ENCODE results near the gene SNAI3. TPM values are rescaled to one million over a fixed set of nuclear protein-coding genes. Genes with fewer than 3 reads are reported as not detected.
"Not testable (repeated sequence)": the region's sequence is repeated elsewhere in the genome, so short reads cannot be mapped to it uniquely, and the experiment has no call there.

Gene SNAI3
- total RNA-seq, 4 donors from 2014 or later: 0.14 to 0.43 TPM; not detected in 2

DNA sequence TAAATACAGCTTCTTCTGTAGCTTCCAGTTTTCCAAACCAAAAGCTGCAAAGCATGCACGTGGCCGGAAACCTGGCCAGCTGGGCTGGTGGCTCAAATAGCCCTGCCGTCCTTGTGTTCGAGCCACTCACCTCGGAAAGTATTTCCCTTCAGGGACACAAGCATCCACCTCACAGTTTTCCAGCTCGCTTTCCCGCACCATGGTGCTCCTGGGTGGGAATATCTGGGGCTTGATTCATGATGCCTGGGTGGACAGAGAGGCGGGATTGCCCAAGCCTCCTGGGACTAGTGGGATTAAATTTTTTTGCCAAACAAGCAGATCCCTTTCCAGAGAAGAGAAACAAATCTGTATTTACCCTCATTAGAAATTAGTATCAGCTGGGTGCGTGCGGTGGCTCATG, 16.3 kb downstream of the SNAI3 start:
- no peak for TF ChIP-seq POLR2A (IDR thresholded peaks at IDR 0.05)
- TF ChIP-seq, protein P1, sequence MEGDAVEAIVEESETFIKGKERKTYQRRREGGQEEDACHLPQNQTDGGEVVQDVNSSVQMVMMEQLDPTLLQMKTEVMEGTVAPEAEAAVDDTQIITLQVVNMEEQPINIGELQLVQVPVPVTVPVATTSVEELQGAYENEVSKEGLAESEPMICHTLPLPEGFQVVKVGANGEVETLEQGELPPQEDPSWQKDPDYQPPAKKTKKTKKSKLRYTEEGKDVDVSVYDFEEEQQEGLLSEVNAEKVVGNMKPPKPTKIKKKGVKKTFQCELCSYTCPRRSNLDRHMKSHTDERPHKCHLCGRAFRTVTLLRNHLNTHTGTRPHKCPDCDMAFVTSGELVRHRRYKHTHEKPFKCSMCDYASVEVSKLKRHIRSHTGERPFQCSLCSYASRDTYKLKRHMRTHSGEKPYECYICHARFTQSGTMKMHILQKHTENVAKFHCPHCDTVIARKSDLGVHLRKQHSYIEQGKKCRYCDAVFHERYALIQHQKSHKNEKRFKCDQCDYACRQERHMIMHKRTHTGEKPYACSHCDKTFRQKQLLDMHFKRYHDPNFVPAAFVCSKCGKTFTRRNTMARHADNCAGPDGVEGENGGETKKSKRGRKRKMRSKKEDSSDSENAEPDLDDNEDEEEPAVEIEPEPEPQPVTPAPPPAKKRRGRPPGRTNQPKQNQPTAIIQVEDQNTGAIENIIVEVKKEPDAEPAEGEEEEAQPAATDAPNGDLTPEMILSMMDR (IDR thresholded peaks at IDR 0.05): no peak
- intact Hi-C loops (cut with DNase I; ENCODE audit: low total_unique reads): no loop called here
- DNase-seq: no peak
- H3K9me3 ChIP-seq: no peaks in the 10 kb centered on the region
- no peaks in the 10 kb centered on the region for H3K4me1 ChIP-seq
- no peaks in the 10 kb centered on the region for H3K36me3 ChIP-seq
- H3K27ac ChIP-seq: no peak overlapping the region
- H3K27me3 ChIP-seq: no peaks in the 10 kb centered on the region
- no peak overlapping the region for H3K4me3 ChIP-seq

DNA sequence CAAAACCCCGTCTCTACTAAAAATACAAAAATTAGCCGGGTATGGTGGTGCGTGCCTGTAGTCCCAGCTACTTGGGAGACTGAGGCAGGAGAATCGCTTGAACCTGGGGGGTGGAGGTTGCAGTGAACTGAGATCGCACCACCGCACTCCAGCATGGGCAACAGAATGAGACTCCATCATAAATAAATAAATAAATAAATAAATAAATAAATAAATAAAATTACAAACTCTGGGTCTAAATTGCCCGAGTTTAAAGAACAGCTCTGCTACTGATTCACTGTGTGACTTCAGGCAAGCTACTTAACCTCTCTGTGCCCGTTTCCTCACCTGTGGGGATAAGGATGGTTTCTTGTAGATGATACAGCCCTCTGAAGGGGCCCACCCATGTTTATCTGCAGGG, 16.8 kb downstream of the SNAI3 start:
- H3K4me3 ChIP-seq: not testable (repeated sequence)

DNA sequence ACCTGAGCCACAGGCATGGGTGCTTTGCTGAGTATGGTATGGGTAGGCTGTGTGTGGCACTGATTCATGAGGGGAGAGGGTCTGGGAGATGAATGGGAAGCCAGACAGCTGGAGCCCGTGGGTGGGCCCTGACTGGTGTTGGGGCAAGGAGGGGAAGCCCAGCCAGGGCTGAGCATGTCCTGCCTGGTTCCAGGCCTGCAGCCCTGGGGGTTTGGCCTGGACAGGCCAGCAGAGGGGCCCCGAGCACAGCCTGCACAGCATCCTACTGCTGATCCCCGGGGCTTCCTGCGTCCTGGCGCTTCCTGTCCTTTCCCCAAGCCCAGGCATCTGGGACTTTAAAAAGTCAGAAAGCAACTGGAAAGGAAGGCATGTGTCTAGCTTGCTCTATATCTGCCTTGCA, 18.8 kb downstream of the SNAI3 start:
- H3K27me3 ChIP-seq: no peaks in the 10 kb centered on the region
- no peak overlapping the region for H3K4me3 ChIP-seq
- no peaks in the 10 kb centered on the region for H3K9me3 ChIP-seq
- intact Hi-C loops (cut with DNase I; ENCODE audit: low total_unique reads): no loop called here
- no peak for DNase-seq
- no peaks in the 10 kb centered on the region for H3K4me1 ChIP-seq
- no peak for TF ChIP-seq POLR2A (IDR thresholded peaks at IDR 0.05)
- TF ChIP-seq, protein P1 (IDR thresholded peaks at IDR 0.05): no peak
- H3K36me3 ChIP-seq: no peaks in the 10 kb centered on the region
- no peak overlapping the region for H3K27ac ChIP-seq

More for the DNA sequence above, 16.8 kb downstream of the SNAI3 start:
- H3K27me3 ChIP-seq; H3K36me3 ChIP-seq; H3K27ac ChIP-seq; H3K9me3 ChIP-seq; DNase-seq; H3K4me1 ChIP-seq; intact Hi-C loops (cut with DNase I; ENCODE audit: low total_unique reads): not testable (repeated sequence)

DNA sequence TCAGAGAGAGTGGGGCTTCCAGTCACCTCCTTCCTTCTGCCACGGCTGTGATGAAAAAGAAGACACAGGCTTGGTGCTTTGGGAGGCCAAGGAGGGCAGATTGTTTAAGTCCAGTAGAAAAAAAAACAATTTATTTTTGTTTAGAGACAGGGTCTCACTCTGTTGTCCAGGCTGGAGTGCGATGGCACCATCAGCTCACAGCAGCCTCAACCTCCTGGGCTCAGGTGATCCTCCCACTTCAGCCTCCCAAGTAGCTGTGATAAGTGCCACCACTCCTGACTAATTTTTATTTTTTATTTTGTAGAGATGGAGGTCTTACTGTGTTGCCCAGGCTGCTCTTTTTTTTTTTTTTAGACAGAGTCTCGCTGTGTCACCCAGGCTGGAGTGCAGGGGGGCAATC, 20.7 kb downstream of the SNAI3 start:
- H3K36me3 ChIP-seq: no peaks in the 10 kb centered on the region
- no peaks in the 10 kb centered on the region for H3K27me3 ChIP-seq
- TF ChIP-seq, protein P1 (IDR thresholded peaks at IDR 0.05): no peak
- no peak for TF ChIP-seq POLR2A (IDR thresholded peaks at IDR 0.05)
- intact Hi-C loops (cut with DNase I; ENCODE audit: low total_unique reads): no loop called here
- no peak overlapping the region for H3K27ac ChIP-seq
- H3K4me1 ChIP-seq: peaks cover 0 to 4% of the 10 kb centered on the region in 2 donors
- no peak overlapping the region for H3K4me3 ChIP-seq
- DNase-seq: no peak
- H3K9me3 ChIP-seq: no peaks in the 10 kb centered on the region

DNA sequence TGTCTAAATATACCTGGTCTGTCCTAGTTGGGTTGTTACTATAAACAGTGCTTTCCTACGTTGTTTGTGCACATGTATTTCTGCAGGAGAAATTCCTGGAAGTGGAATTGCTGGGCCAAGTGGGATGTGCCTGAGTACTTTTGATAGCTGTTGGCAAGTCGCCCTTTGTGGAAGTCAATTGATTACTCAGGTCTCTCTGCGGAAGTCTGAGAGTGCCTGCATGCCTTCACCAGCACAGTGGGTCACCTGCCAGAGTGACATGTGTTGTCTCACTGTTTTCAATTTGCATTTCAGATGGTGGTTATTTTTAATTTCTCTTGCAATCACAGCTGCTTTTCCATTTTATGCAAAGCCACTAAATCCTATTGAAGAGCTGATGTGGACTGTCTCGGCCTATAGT, 21.2 kb downstream of the SNAI3 start:
- no peaks in the 10 kb centered on the region for H3K27me3 ChIP-seq
- TF ChIP-seq, protein P1 (IDR thresholded peaks at IDR 0.05): no peak
- no peak for TF ChIP-seq POLR2A (IDR thresholded peaks at IDR 0.05)
- no peak overlapping the region for H3K4me3 ChIP-seq
- peaks cover 0 to 4% of the 10 kb centered on the region in 2 donors for H3K4me1 ChIP-seq
- DNase-seq: no peak
- H3K36me3 ChIP-seq: no peaks in the 10 kb centered on the region
- intact Hi-C loops (cut with DNase I; ENCODE audit: low total_unique reads): no loop called here
- no peak overlapping the region for H3K27ac ChIP-seq
- H3K9me3 ChIP-seq: no peaks in the 10 kb centered on the region

All from uterus (tissue), 4 donors.